HG03575 (cell line): Measurements from ENCODE around the gene CAMSAP1.
"Not testable (repeated sequence)": the region's sequence is repeated elsewhere in the genome, so short reads cannot be mapped to it uniquely, and the experiment has no call there.

Source experiments
- ATAC-seq: cut with Tn5 transposase; IDR thresholded peaks from one replicate; pipeline ENCODE4 v1.9.1; 2021; ENCODE audit not compliant: unreplicated experiment, insufficient number of reproducible peaks, low FRiP score; ENCODE audit errors: extremely low read depth

Gene CAMSAP1

GRCh38 chr9:135906291-135907005 is 898 bp downstream of the CAMSAP1 start:
- ATAC-seq = no peak

- no peak for ATAC-seq
Measured at GRCh38 chr9:135905380-135906258, 1.7 kb downstream of the CAMSAP1 start.

GRCh38 chr9:135903786-135904520 is 3.4 kb downstream of the CAMSAP1 start:
- ATAC-seq = no peak

GRCh38 chr9:135903358-135903656 is 4.0 kb downstream of the CAMSAP1 start:
- ATAC-seq = no peak

GRCh38 chr9:135902655-135903357 is 4.5 kb downstream of the CAMSAP1 start:
- no peak for ATAC-seq

GRCh38 chr9:135901826-135902225 is 5.5 kb downstream of the CAMSAP1 start:
- no peak for ATAC-seq

GRCh38 chr9:135901031-135901758 is 6.2 kb downstream of the CAMSAP1 start:
- ATAC-seq = no peak

GRCh38 chr9:135898634-135899407 is 8.5 kb downstream of the CAMSAP1 start:
- ATAC-seq = no peak

- no peak for ATAC-seq
Measured at GRCh38 chr9:135896626-135897025, 10.7 kb downstream of the CAMSAP1 start.

DNA sequence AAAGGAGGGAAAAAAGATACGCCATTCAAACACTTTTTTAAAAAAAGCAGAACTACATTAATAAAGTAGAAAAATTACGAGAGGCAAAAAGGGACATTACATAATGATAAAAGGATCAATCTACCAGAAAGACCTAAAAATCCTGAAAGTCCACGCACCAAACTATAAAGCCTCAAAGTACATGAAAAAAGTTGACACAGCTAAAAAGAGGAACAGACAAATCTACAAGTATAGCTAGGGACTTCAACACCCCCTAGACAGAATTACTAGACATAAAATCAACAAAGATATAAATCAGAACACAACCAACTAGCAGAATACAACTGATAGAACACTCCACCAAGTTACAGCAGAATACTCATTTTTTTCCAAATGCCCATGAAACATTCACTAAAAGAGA is 11.1 kb downstream of the CAMSAP1 start:
- no peak for ATAC-seq

DNA sequence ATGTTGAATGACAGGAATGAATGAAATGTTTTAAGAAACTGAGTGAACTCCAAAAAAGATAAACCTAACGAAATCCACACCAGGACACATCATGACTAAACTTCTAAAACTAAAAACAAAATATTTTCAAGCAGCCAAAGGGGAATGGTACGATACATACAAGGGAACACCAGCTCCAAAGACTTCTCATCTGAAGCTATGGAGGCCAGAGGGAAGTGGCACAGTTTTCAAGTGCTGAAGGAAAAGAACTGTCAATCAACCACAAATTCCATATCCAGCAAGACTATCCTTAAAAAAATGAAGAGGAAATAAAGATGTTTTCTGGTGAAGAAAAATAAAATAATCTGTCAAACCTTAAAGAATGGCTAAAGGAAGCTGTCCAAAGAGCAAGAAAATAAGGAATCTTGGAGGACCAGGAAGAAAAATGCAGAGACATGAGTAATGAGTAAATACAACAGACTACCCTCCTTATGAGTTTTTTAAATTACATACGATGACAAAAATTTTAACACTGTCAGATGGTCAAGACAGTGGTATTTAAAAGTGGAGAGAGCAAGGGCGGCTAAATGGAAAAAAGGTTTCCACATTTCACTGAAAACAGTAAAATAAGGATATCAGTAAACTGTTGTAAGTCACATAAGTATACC is 12.0 kb downstream of the CAMSAP1 start:
- no peak for ATAC-seq

DNA sequence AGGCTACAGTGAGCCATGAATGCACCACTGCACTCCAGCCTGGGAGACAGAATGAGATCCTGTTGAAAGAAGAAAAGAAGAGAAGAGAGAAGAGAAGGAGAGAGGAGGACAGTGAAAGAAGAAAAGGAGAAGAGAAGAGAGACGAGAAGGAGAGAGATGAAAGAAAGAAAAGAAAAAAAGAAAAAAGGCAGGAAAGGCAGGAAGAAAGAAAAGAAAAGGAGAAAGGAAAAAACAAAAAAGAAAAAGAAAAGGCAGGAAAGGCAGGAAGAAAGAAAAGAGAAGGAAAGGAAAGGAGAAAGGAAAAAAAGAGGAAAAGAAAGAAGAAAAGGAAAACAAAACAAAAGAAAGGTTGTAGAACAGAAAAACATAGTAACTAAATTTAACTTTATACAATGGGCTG is 14.2 kb downstream of the CAMSAP1 start:
- no peak for ATAC-seq

DNA sequence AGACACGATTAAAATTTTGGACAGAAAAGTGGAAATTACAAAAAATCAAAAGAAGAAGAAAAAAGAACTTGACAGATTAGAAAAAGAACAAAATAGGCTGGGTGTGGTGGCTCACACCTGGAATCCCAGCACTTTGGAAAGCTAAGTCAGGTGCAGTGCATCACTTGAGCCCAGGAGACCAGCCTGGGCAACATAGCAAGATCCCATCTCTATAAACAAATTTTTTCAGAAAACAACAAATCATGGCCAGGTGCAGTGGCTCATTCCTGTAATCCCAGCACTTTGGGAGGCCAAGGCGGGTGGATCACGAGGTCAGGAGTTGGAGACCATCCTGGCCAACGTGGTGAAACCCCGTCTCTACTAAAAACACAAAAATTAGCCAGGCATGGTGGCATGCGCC is 15.0 kb downstream of the CAMSAP1 start:
- ATAC-seq = not testable (repeated sequence)

DNA sequence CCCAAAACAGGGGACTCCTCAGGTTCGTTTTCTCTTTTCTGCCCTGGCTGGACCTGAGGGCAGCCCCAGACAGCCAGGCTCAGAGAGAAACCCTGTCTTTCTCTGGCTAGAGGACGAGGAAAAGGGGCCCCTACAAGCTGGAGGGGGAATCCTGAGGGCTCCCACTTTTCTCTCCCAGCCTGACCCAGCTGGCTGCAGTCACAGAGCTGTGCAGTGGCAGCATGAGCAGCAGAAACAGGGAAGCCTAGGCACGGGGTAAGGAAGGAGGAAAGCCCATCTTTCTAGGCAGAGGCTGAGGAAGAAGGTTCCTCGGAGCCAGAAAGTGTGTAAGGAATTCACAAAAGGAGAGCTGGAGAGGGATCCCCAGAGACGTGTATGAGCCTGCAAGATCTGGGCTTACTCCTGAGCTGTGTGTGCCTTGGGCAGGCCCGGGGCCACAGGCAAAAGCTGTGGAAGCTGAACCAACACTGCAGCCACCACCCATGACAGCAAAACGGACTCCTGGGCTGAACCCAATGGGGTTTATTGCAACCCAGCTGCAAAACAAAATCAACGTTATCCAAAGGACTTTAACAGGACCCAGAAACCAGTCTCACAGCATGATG is 16.2 kb downstream of the CAMSAP1 start:
- no peak for ATAC-seq

GRCh38 chr9:135890190-135891026 is 16.9 kb downstream of the CAMSAP1 start:
- ATAC-seq = no peak

- ATAC-seq = no peak
Measured at GRCh38 chr9:135889564-135890189, 17.7 kb downstream of the CAMSAP1 start.
